Stimulated activated CD4-positive, alpha-beta T cell treated with anti-CD3 and anti-CD28 coated beads, Interleukin-12 subunit alpha, Interleukin-12 subunit beta, amount 100 ng/mL, for 48 hours (primary cell): ENCODE measurements around the gene UBALD1.

ENCODE experiments used
- DNase-seq, 3 donors: peaks; one replicate each; pipeline ENCODE4 v3.0.0-alpha.2; 2020; ENCODE audit warnings: low read depth in 2 of 3, low spot score in 1 of 3

UBALD1 gene

GRCh38 chr16:4646773-4647643 lies 32.3 kb upstream of the UBALD1 start:
- no peak for DNase-seq

GRCh38 chr16:4641895-4642294 lies 27.2 kb upstream of the UBALD1 start:
- no peak for DNase-seq

GRCh38 chr16:4641306-4641687 lies 26.6 kb upstream of the UBALD1 start:
- no peak for DNase-seq

- no peak for DNase-seq
Observed at GRCh38 chr16:4640572-4641305, 26.1 kb upstream of the UBALD1 start.

GRCh38 chr16:4639899-4640509 lies 25.3 kb upstream of the UBALD1 start:
- no peak for DNase-seq

- no peak for DNase-seq
Observed at GRCh38 chr16:4637501-4638166, 22.9 kb upstream of the UBALD1 start.

- no peak for DNase-seq
Observed at GRCh38 chr16:4636196-4636595, 21.5 kb upstream of the UBALD1 start.

GRCh38 chr16:4634768-4635167 lies 20.1 kb upstream of the UBALD1 start:
- no peak for DNase-seq

- no peak for DNase-seq
Observed at GRCh38 chr16:4633910-4634635, 19.4 kb upstream of the UBALD1 start.

- DNase-seq = no peak
Observed at GRCh38 chr16:4631444-4631843, 16.8 kb upstream of the UBALD1 start.

GRCh38 chr16:4628283-4628682 lies 13.6 kb upstream of the UBALD1 start:
- DNase-seq = no peak

GRCh38 chr16:4626396-4626795 lies 11.7 kb upstream of the UBALD1 start:
- no peak for DNase-seq

GRCh38 chr16:4625560-4626159 lies 11.0 kb upstream of the UBALD1 start:
- DNase-seq = no peak

GRCh38 chr16:4624827-4625559 lies 10.3 kb upstream of the UBALD1 start:
- DNase-seq = peak; percentile 54 to 79 (median 57)

- DNase-seq = peak; percentile 87 to 90 (median 88)
Observed at GRCh38 chr16:4624015-4624826, 9.5 kb upstream of the UBALD1 start, which contains the start of gene MGRN1. Gene MGRN1, plus strand, starts transcription at chr16:4624826. Its CDS starts 135 bp downstream, at chr16:4624961.

- DNase-seq = no peak
Observed at GRCh38 chr16:4623593-4623992, 8.9 kb upstream of the UBALD1 start.

- no peak for DNase-seq
Observed at GRCh38 chr16:4618645-4619418, 4.1 kb upstream of the UBALD1 start.

GRCh38 chr16:4617880-4618279 lies 3.2 kb upstream of the UBALD1 start:
- DNase-seq = no peak
